Measurements from ENCODE around the gene EXOC7. TPM values are rescaled to one million over a fixed set of nuclear protein-coding genes. Genes with fewer than 3 reads are reported as not detected.
A peak's percentile ranks its signal among the peaks of the same experiment; 100 is the strongest.

EXOC7 gene
- total and polyA plus RNA-seq, 7 experiments from 2014 or later = 46.6 to 204 (median 121) TPM

GRCh38 chr17:76130473-76130872 lies 26.9 kb upstream of the EXOC7 start:
- no peaks in the 10 kb centered on the region for H3K36me3 ChIP-seq (ENCODE audit: control insufficient read depth in 2 of 3, insufficient read depth in 3 of 3, low read length in 3 of 3)
- POLR2A ChIA-PET = interaction anchor here (0.6 to 6.5 kb wide), 7 partner anchors 13 to 140 kb away, joined by 3 to 51 read pairs (median 4); partner anchors contain the start of gene FOXJ1
- peaks cover 0 to 18% of the 10 kb centered on the region in 2 donors for H3K4me1 ChIP-seq (ENCODE audit: control insufficient read depth in 2 of 2, insufficient read depth in 2 of 2, low read length in 2 of 2)
- H3K27ac Mint-ChIP-seq = no peak overlapping the region
- no peaks in the 10 kb centered on the region for H3K9me3 Mint-ChIP-seq
- H3K4me3 Mint-ChIP-seq = no peak overlapping the region
- intact Hi-C loops (cut with micrococcal nuclease) = no loop called here
- no peaks in the 10 kb centered on the region for H3K27me3 ChIP-seq (ENCODE audit: control insufficient read depth in 2 of 2, insufficient read depth in 2 of 2, low read length in 2 of 2)
- DNase-seq (no peak), ATAC-seq (no peak)
- H3K27me3 Mint-ChIP-seq = peaks cover 0 to 2% (median 0%) of the 10 kb centered on the region in 5 donors
- no peak overlapping the region for H3K27ac ChIP-seq (ENCODE audit: low read depth, low read length)
- no peaks in the 10 kb centered on the region for H3K9me3 ChIP-seq (ENCODE audit: control insufficient read depth in 2 of 3, low read length in 3 of 3)
- no peaks in the 10 kb centered on the region for H3K36me3 Mint-ChIP-seq
- H3K4me1 Mint-ChIP-seq = peaks cover 28 to 37% (median 31%) of the 10 kb centered on the region in 7 donors
- H3K4me3 ChIP-seq (ENCODE audit: low read length) = no peak overlapping the region
- CTCF ChIA-PET = interaction anchor here (0.7 to 2.7 kb wide), 4 partner anchors 10 to 154 kb away, joined by 3 to 8 read pairs (median 5); no protein-coding TSS in a partner anchor

GRCh38 chr17:76125922-76126321 lies 22.3 kb upstream of the EXOC7 start:
- Histone ChIP-seq H3K9me3 (ENCODE audit: control insufficient read depth in 2 of 3, low read length in 3 of 3) (no peaks in the 10 kb centered on the region), H3K4me3 (ENCODE audit: low read length) (no peak overlapping the region), H3K27me3 (ENCODE audit: control insufficient read depth in 2 of 2, insufficient read depth in 2 of 2, low read length in 2 of 2) (no peaks in the 10 kb centered on the region), H3K4me1 (ENCODE audit: control insufficient read depth in 2 of 2, insufficient read depth in 2 of 2, low read length in 2 of 2) (peaks cover 0 to 25% of the 10 kb centered on the region in 2 donors), H3K27ac (ENCODE audit: low read depth, low read length) (no peak overlapping the region), H3K36me3 (ENCODE audit: control insufficient read depth in 2 of 3, insufficient read depth in 3 of 3, low read length in 3 of 3) (no peaks in the 10 kb centered on the region)
- Mint-ChIP-seq H3K9me3 (peaks cover 0 to 2% (median 0%) of the 10 kb centered on the region in 11 donors), H3K4me3 (peak overlapping the region in 2 of 10 donors; percentile 25 to 34), H3K27ac (peak overlapping the region in 8 of 9 donors; percentile 73 to 95 (median 86)), H3K36me3 (no peaks in the 10 kb centered on the region), H3K27me3 (peaks cover 0 to 2% (median 0%) of the 10 kb centered on the region in 5 donors), H3K4me1 (peaks cover 11 to 40% (median 30%) of the 10 kb centered on the region in 7 donors)
- ChIA-PET POLR2A (interaction anchor here (0.8 to 7.9 kb wide), 13 partner anchors 10 to 148 kb away, joined by 3 to 90 read pairs (median 5); partner anchors contain the start of genes EXOC7 and FOXJ1), CTCF (interaction anchor here (0.7 to 13.6 kb wide), 10 partner anchors 17 to 155 kb away, joined by 3 to 191 read pairs (median 4); no protein-coding TSS in a partner anchor)
- ATAC-seq (no peak), DNase-seq (no peak)
- intact Hi-C loops (cut with micrococcal nuclease) = no loop called here

GRCh38 chr17:76125391-76125675 lies 21.7 kb upstream of the EXOC7 start:
- DNase-seq (no peak), ATAC-seq (no peak)
- Mint-ChIP-seq H3K9me3 (peaks cover 0 to 2% (median 0%) of the 10 kb centered on the region in 11 donors), H3K4me3 (no peak overlapping the region), H3K36me3 (no peaks in the 10 kb centered on the region), H3K27me3 (no peaks in the 10 kb centered on the region), H3K4me1 (peaks cover 15 to 44% (median 32%) of the 10 kb centered on the region in 7 donors), H3K27ac (peak overlapping the region in 2 of 9 donors; percentile 80 to 95)
- POLR2A ChIA-PET = interaction anchor here (0.9 to 7.9 kb wide), 8 partner anchors 9 to 148 kb away, joined by 3 to 90 read pairs (median 6); partner anchors contain the start of genes EXOC7 and FOXJ1
- CTCF ChIA-PET = interaction anchor here (0.9 to 13.6 kb wide), 7 partner anchors 18 to 155 kb away, joined by 3 to 191 read pairs (median 9); no protein-coding TSS in a partner anchor
- Histone ChIP-seq H3K4me3 (ENCODE audit: low read length) (no peak overlapping the region), H3K27ac (ENCODE audit: low read depth, low read length) (no peak overlapping the region), H3K27me3 (ENCODE audit: control insufficient read depth in 2 of 2, insufficient read depth in 2 of 2, low read length in 2 of 2) (no peaks in the 10 kb centered on the region), H3K9me3 (ENCODE audit: control insufficient read depth in 2 of 3, low read length in 3 of 3) (no peaks in the 10 kb centered on the region), H3K4me1 (ENCODE audit: control insufficient read depth in 2 of 2, insufficient read depth in 2 of 2, low read length in 2 of 2) (peaks cover 0 to 30% of the 10 kb centered on the region in 2 donors), H3K36me3 (ENCODE audit: control insufficient read depth in 2 of 3, insufficient read depth in 3 of 3, low read length in 3 of 3) (no peaks in the 10 kb centered on the region)
- intact Hi-C loops (cut with micrococcal nuclease) = no loop called here

- Histone ChIP-seq H3K9me3 (ENCODE audit: control insufficient read depth in 2 of 3, low read length in 3 of 3) (no peaks in the 10 kb centered on the region), H3K36me3 (ENCODE audit: control insufficient read depth in 2 of 3, insufficient read depth in 3 of 3, low read length in 3 of 3) (no peaks in the 10 kb centered on the region), H3K27me3 (ENCODE audit: control insufficient read depth in 2 of 2, insufficient read depth in 2 of 2, low read length in 2 of 2) (no peaks in the 10 kb centered on the region), H3K4me1 (ENCODE audit: control insufficient read depth in 2 of 2, insufficient read depth in 2 of 2, low read length in 2 of 2) (peaks cover 0 to 30% of the 10 kb centered on the region in 2 donors), H3K27ac (ENCODE audit: low read depth, low read length) (no peak overlapping the region), H3K4me3 (ENCODE audit: low read length) (no peak overlapping the region)
- Mint-ChIP-seq H3K36me3 (no peaks in the 10 kb centered on the region), H3K27ac (peak overlapping the region in 3 of 9 donors; percentile 80 to 95 (median 81)), H3K9me3 (peaks cover 0 to 2% (median 0%) of the 10 kb centered on the region in 11 donors), H3K4me1 (peaks cover 15 to 44% (median 32%) of the 10 kb centered on the region in 7 donors), H3K27me3 (no peaks in the 10 kb centered on the region), H3K4me3 (peak overlapping the region in 1 of 10 donors; percentile 38)
- no peak for ATAC-seq
- intact Hi-C loops (cut with micrococcal nuclease) = loop anchor here in 1 of 2 donors (5.0 kb wide), 1 partner anchor 173 kb away; no protein-coding TSS in a partner anchor
- ChIA-PET POLR2A (interaction anchor here (0.9 to 7.9 kb wide), 10 partner anchors 18 to 155 kb away, joined by 3 to 90 read pairs (median 6); partner anchors contain the start of genes EXOC7 and FOXJ1), CTCF (interaction anchor here (1.0 to 13.6 kb wide), 13 partner anchors 10 to 156 kb away, joined by 3 to 191 read pairs (median 5); no protein-coding TSS in a partner anchor)
- DNase-seq = no peak
Measured at GRCh38 chr17:76124582-76125390, 21.2 kb upstream of the EXOC7 start.

GRCh38 chr17:76123749-76124581 lies 20.4 kb upstream of the EXOC7 start:
- ATAC-seq (no peak), DNase-seq (peak in 1 of 9 donors; percentile 33)
- Histone ChIP-seq H3K4me3 (ENCODE audit: low read length) (no peak overlapping the region), H3K4me1 (ENCODE audit: control insufficient read depth in 2 of 2, insufficient read depth in 2 of 2, low read length in 2 of 2) (peaks cover 0 to 30% of the 10 kb centered on the region in 2 donors), H3K27ac (ENCODE audit: low read depth, low read length) (no peak overlapping the region), H3K36me3 (ENCODE audit: control insufficient read depth in 2 of 3, insufficient read depth in 3 of 3, low read length in 3 of 3) (no peaks in the 10 kb centered on the region), H3K27me3 (ENCODE audit: control insufficient read depth in 2 of 2, insufficient read depth in 2 of 2, low read length in 2 of 2) (no peaks in the 10 kb centered on the region), H3K9me3 (ENCODE audit: control insufficient read depth in 2 of 3, low read length in 3 of 3) (no peaks in the 10 kb centered on the region)
- ChIA-PET CTCF (interaction anchor here (0.6 to 13.6 kb wide), 22 partner anchors 9 to 273 kb away, joined by 3 to 191 read pairs (median 4); no protein-coding TSS in a partner anchor), POLR2A (interaction anchor here (0.7 to 7.9 kb wide), 15 partner anchors 18 to 156 kb away, joined by 3 to 90 read pairs (median 4); partner anchors contain the start of gene EXOC7)
- intact Hi-C loops (cut with micrococcal nuclease) = loop anchor here in 1 of 2 donors (5.0 kb wide), 1 partner anchor 173 kb away; no protein-coding TSS in a partner anchor
- H3K36me3 Mint-ChIP-seq = no peaks in the 10 kb centered on the region
- peaks cover 15 to 44% (median 32%) of the 10 kb centered on the region in 7 donors for H3K4me1 Mint-ChIP-seq
- H3K27ac Mint-ChIP-seq = peak overlapping the region in 8 of 9 donors; percentile 25 to 86 (median 72)
- H3K4me3 Mint-ChIP-seq = peak overlapping the region in 5 of 10 donors; percentile 10 to 73 (median 51)
- peaks cover 0 to 2% (median 0%) of the 10 kb centered on the region in 11 donors for H3K9me3 Mint-ChIP-seq
- H3K27me3 Mint-ChIP-seq = no peaks in the 10 kb centered on the region

Data from naive thymus-derived CD4-positive, alpha-beta T cell (primary cell).